ENCODE results near the gene MAFF.

MAFF gene

DNA sequence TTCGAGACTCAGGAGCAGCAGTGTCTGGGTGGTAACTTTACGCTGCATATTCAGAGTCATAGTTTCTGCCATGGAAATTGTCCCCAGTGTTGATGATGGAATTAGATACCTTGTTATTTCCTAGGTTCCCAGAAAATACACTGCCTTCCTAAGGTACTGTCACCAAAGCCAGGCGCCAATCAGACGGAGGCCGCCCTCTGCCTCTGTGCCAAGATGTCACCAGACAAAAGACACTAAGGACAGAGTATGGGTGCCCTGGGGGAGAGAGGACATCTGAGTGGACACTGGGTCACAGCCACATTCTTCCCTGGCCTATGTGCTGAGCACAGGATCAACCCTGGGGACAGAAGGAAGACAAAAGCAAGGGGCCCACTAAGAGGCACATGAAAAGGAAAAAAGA is 31.3 kb upstream of the MAFF start:
- H3K27ac ChIP-seq (replicated peaks): no peak overlapping the region
- no peak for DNase-seq (ENCODE audit: low read depth in 1 of 2, low spot score in 1 of 2)
- H3K4me3 ChIP-seq (replicated peaks; ENCODE audit: insufficient read depth, low read length): no peak overlapping the region
- no peaks in the 10 kb centered on the region for H3K27me3 ChIP-seq (ENCODE audit: insufficient read depth, poor library complexity, severe bottlenecking)
- TF ChIP-seq GABPA (IDR thresholded peaks at IDR 0.05; ENCODE audit: low read depth): no peak
- TF ChIP-seq, protein P1, sequence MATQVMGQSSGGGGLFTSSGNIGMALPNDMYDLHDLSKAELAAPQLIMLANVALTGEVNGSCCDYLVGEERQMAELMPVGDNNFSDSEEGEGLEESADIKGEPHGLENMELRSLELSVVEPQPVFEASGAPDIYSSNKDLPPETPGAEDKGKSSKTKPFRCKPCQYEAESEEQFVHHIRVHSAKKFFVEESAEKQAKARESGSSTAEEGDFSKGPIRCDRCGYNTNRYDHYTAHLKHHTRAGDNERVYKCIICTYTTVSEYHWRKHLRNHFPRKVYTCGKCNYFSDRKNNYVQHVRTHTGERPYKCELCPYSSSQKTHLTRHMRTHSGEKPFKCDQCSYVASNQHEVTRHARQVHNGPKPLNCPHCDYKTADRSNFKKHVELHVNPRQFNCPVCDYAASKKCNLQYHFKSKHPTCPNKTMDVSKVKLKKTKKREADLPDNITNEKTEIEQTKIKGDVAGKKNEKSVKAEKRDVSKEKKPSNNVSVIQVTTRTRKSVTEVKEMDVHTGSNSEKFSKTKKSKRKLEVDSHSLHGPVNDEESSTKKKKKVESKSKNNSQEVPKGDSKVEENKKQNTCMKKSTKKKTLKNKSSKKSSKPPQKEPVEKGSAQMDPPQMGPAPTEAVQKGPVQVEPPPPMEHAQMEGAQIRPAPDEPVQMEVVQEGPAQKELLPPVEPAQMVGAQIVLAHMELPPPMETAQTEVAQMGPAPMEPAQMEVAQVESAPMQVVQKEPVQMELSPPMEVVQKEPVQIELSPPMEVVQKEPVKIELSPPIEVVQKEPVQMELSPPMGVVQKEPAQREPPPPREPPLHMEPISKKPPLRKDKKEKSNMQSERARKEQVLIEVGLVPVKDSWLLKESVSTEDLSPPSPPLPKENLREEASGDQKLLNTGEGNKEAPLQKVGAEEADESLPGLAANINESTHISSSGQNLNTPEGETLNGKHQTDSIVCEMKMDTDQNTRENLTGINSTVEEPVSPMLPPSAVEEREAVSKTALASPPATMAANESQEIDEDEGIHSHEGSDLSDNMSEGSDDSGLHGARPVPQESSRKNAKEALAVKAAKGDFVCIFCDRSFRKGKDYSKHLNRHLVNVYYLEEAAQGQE (IDR thresholded peaks at IDR 0.05; ENCODE audit: insufficient replicate concordance, low read depth): no peak
- no peak for TF ChIP-seq SPI1 (IDR thresholded peaks at IDR 0.05; ENCODE audit: borderline replicate concordance, low read depth)
- TF ChIP-seq, protein P2, sequence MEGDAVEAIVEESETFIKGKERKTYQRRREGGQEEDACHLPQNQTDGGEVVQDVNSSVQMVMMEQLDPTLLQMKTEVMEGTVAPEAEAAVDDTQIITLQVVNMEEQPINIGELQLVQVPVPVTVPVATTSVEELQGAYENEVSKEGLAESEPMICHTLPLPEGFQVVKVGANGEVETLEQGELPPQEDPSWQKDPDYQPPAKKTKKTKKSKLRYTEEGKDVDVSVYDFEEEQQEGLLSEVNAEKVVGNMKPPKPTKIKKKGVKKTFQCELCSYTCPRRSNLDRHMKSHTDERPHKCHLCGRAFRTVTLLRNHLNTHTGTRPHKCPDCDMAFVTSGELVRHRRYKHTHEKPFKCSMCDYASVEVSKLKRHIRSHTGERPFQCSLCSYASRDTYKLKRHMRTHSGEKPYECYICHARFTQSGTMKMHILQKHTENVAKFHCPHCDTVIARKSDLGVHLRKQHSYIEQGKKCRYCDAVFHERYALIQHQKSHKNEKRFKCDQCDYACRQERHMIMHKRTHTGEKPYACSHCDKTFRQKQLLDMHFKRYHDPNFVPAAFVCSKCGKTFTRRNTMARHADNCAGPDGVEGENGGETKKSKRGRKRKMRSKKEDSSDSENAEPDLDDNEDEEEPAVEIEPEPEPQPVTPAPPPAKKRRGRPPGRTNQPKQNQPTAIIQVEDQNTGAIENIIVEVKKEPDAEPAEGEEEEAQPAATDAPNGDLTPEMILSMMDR (IDR thresholded peaks at IDR 0.05; ENCODE audit: insufficient read depth, low read length): no peak

DNA sequence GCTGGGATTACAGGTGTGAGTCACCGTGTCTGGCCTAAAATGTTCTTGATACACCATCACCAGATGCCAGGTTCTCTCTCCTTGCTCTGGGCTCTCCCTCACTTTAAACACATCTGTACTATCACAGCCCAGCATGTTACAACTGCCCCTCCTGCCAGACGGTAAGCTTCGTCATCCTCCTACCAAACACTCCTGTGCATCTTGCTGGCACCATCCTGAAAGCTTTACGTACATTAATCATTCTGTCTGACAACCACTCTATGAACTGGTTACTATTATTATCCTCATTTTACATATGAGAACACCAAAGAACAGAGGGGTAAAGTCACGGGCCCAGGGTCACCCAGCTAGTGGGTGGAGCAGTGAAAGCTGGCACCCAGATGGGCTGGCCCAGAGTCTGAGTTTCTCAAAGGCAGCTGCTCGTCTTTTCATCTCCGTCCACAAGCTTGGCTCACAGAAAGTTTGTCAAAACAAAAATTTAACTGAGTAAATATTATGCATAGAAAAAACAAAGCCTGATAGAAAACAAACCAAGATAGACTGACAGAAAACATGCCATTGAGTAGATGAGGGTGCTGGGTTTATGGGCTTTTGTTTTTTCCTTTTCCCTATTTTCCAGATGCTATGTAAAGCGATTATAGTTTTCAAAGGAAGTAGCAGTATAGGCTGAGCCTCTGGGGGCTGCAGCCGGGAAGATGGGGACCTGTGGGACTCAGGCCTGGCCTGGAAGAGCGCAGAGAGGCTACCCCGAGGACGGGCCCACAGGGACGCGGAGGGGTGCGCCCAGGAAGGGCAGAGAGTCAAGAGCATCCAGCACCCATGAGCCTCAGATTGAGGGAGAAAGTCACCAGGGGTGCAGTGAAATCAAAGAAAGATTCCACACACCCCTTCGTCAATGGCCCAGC is 29.6 kb upstream of the MAFF start:
- Histone ChIP-seq H3K27me3 (ENCODE audit: insufficient read depth, poor library complexity, severe bottlenecking) (no peaks in the 10 kb centered on the region), H3K27ac (replicated peaks) (0 out of 2 replicates have a peak overlapping the region, but pooled peaks have one; percentile 19), H3K4me3 (replicated peaks; ENCODE audit: insufficient read depth, low read length) (no peak overlapping the region)
- TF ChIP-seq POLR2AphosphoS5 (IDR thresholded peaks at IDR 0.05; ENCODE audit: low read depth) (no peak), GABPA (IDR thresholded peaks at IDR 0.05; ENCODE audit: low read depth) (no peak), SPI1 (IDR thresholded peaks at IDR 0.05; ENCODE audit: borderline replicate concordance, low read depth) (no peak)
- TF ChIP-seq, protein P2 (IDR thresholded peaks at IDR 0.05; ENCODE audit: insufficient read depth, low read length): no peak
- TF ChIP-seq, protein P1 (IDR thresholded peaks at IDR 0.05; ENCODE audit: insufficient replicate concordance, low read depth): no peak
- DNase-seq (ENCODE audit: low read depth in 1 of 2, low spot score in 1 of 2): no peak

DNA sequence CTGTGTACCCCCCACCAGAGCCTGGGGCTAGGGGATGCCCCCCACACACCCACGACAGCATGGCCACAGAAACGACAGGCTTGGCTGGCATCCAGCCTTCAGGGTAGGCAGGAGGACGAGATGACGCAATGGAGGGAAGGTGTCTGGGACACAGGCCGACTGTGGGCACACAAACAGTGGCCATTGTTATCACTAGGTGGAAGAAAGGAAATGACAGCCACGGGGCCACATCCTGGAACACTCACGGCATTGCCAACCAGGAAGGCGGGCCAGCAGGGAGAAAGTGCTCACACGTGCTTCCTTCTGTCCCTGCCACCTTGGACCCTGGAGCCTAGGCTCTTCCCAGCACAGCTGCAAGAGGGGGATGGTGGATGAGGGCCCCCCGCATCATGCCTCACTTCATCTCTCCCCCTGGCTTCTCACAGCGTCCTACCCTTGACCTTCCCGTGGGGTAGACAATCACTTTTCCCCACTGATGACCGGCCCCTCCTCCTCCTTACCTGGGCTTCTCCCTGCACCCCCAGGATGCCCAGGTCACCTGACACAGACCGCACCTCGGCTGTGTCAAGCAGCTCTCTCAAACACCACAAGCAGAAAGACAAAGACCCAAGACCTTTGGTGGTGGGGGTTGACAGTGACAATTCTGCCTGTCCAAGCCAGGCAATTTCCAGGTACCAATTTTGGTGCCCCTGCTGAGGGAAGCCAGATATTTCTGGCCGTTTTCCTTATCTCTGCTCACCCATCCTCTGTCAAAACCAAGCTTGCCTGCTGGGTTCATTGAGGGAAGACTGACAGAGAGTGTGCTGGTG is 28.8 kb upstream of the MAFF start:
- Histone ChIP-seq H3K4me3 (replicated peaks; ENCODE audit: insufficient read depth, low read length) (no peak overlapping the region), H3K27me3 (ENCODE audit: insufficient read depth, poor library complexity, severe bottlenecking) (no peaks in the 10 kb centered on the region), H3K27ac (replicated peaks) (0 out of 2 replicates have a peak overlapping the region, but pooled peaks have one; percentile 19)
- TF ChIP-seq, protein P1 (IDR thresholded peaks at IDR 0.05; ENCODE audit: insufficient replicate concordance, low read depth): no peak
- no peak for TF ChIP-seq POLR2AphosphoS5 (IDR thresholded peaks at IDR 0.05; ENCODE audit: low read depth)
- no peak for TF ChIP-seq SPI1 (IDR thresholded peaks at IDR 0.05; ENCODE audit: borderline replicate concordance, low read depth)
- peak in 1 of 2 experiments; percentile 35 for DNase-seq (ENCODE audit: low read depth in 1 of 2, low spot score in 1 of 2)
